Body of pancreas (tissue), 4 donors: ENCODE data around the gene B3GAT1. TPM values are rescaled to one million over a fixed set of nuclear protein-coding genes. Genes with fewer than 3 reads are reported as not detected.

Experiments
- ATAC-seq: fragments of 150-250 bp; one replicate; pipeline ENCODE4 v1.9.1; 2016
- DNase-seq, 4 donors: peaks; one replicate each; pipeline ENCODE4 v3.0.0-alpha.2; 2019
- H3K27ac ChIP-seq, 4 donors: fragments of 200-600 bp; sonication (generic); 1 replicate in 3 of 4; 2 replicates in 1 of 4; pipeline versions ENCODE4 v1.5.1 to v1.6.1; 2016 to 2019; ENCODE audit warnings: mild to moderate bottlenecking in 1 of 4, mixed read lengths in 1 of 4, moderate library complexity in 1 of 4
- H3K27me3 ChIP-seq, 2 donors: fragments of 200-600 bp; sonication (generic); one replicate each; pipeline ENCODE4 v1.6.0; 2016; ENCODE audit warnings: mild to moderate bottlenecking in 1 of 2
- H3K36me3 ChIP-seq, 2 donors: fragments of 200-600 bp; sonication (generic); replicated peaks in 1 of 2; 2 replicates each; pipeline ENCODE4 v1.5.1; 2016; ENCODE audit warnings: low read depth in 2 of 2; ENCODE audit not compliant: insufficient read depth in 1 of 2
- H3K4me1 ChIP-seq: fragments of 200-600 bp; sonication (generic); one replicate; pipeline ENCODE4 v1.6.0; 2016
- H3K4me3 ChIP-seq, 2 donors: fragments of 200-600 bp; sonication (generic); 1 replicate in 1 of 2; 2 replicates in 1 of 2; pipeline ENCODE4 v1.5.1; 2016 to 2019
- H3K9me3 ChIP-seq, 3 donors: fragments of 200-600 bp; sonication (generic); 1 replicate in 2 of 3; 2 replicates in 1 of 3; pipeline ENCODE4 v1.5.1; 2016
- POLR2A ChIP-seq, 3 donors: fragments of 450-650 bp; IDR thresholded peaks; one replicate each; pipeline ENCODE4 v1.6.1; 2016; ENCODE audit warnings: antibody characterized with exemption in 3 of 3, mild to moderate bottlenecking in 2 of 3
- WGBS, 2 donors: methylation state at CpG; one replicate each; pipeline ENCODE4 v1.1.5; 2017; 5-methylcytosine and 5-hydroxymethylcytosine counted together
- intact Hi-C: fragments of 100-400 bp; cut with DNase I; formaldehyde crosslinking; loops from one replicate; pipeline ENCODE4 v1.15.1; 2023
- total RNA-seq, 2 donors: library from RNA; depleted of rRNA; stranded (reverse); fragments of >200 nt; gene quantifications; one replicate each; pipeline ENCODE4 v1.1.0, GENCODE V29; 2016
- TF ChIP-seq, protein P1 (sequence below), 7 experiments: fragments of 450-650 bp in 4 of 7; fragments of 200-600 bp in 3 of 7; sonication (generic) in 3 of 7; IDR thresholded peaks; one replicate each; pipeline ENCODE4 v1.5.1; 2016 to 2019; ENCODE audit warnings: antibody characterized with exemption in 7 of 7

The B3GAT1 gene
- total RNA-seq, 2 donors from 2014 or later, result under 0.01 TPM; not detected in 1

DNA sequence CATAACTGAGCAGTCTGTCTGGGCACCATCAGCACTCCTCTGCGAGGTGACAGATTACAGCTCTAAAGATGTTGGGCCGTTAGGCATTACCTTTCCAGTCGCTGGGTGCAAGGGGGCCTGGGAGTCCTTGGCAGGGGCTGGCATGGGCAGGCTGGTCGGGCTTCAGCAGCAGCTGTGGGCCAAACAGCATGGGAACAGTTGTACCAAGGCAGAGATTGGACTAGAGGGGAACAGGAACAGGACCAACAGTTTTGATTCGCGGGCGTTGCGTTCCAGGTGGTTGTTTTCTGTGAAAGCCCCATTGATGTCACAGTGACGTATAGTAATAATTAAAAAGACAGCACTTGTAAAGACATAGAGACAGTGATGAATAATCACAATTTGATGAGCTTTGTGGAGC is 25.8 kb upstream of the B3GAT1 start:
- Histone ChIP-seq H3K9me3 (no peaks in the 10 kb centered on the region), H3K4me3 (no peak overlapping the region), H3K27ac (no peak overlapping the region), H3K4me1 (no peaks in the 10 kb centered on the region), H3K27me3 (no peaks in the 10 kb centered on the region), H3K36me3 (no peaks in the 10 kb centered on the region)
- no peak for DNase-seq
- WGBS, 2 donors, result 61 to 67% methylated on average over 7 to 9 of the region's 9 CpGs
- TF ChIP-seq, protein P1, sequence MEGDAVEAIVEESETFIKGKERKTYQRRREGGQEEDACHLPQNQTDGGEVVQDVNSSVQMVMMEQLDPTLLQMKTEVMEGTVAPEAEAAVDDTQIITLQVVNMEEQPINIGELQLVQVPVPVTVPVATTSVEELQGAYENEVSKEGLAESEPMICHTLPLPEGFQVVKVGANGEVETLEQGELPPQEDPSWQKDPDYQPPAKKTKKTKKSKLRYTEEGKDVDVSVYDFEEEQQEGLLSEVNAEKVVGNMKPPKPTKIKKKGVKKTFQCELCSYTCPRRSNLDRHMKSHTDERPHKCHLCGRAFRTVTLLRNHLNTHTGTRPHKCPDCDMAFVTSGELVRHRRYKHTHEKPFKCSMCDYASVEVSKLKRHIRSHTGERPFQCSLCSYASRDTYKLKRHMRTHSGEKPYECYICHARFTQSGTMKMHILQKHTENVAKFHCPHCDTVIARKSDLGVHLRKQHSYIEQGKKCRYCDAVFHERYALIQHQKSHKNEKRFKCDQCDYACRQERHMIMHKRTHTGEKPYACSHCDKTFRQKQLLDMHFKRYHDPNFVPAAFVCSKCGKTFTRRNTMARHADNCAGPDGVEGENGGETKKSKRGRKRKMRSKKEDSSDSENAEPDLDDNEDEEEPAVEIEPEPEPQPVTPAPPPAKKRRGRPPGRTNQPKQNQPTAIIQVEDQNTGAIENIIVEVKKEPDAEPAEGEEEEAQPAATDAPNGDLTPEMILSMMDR (IDR thresholded peaks at IDR 0.05), result no peak
- no peak for TF ChIP-seq POLR2A (IDR thresholded peaks at IDR 0.05)
- ATAC-seq, result no peak
- intact Hi-C loops, result no loop called here

DNA sequence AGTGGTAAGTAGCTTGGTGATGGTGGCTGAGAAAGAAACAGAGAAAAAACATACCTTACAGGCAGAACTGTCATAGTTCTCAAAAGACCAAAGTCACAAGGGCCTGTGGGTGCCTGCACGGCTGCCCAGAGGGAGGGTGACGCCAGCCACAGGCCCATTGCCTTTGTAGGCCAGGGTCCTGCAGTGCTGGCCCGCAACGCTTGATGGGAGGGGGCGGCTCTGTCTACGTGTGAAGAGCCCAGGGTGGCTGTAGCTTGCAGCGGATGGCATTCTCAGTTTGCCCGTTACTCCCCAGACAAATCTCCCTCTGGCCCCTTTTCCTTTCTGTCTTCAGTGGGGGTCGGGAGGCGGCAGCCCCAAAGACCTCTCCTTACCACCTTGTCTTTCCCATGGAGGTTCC is 24.7 kb upstream of the B3GAT1 start:
- H3K4me1 ChIP-seq, result no peaks in the 10 kb centered on the region
- no peaks in the 10 kb centered on the region for H3K27me3 ChIP-seq
- no peaks in the 10 kb centered on the region for H3K9me3 ChIP-seq
- 74 to 84% methylated on average over 10 of the region's 10 CpGs for WGBS, 2 donors
- ATAC-seq (no peak), DNase-seq (no peak)
- no peak for TF ChIP-seq POLR2A (IDR thresholded peaks at IDR 0.05)
- TF ChIP-seq, protein P1 (IDR thresholded peaks at IDR 0.05), result no peak
- intact Hi-C loops, result no loop called here
- H3K36me3 ChIP-seq, result no peaks in the 10 kb centered on the region
- no peak overlapping the region for H3K27ac ChIP-seq
- H3K4me3 ChIP-seq, result no peak overlapping the region

DNA sequence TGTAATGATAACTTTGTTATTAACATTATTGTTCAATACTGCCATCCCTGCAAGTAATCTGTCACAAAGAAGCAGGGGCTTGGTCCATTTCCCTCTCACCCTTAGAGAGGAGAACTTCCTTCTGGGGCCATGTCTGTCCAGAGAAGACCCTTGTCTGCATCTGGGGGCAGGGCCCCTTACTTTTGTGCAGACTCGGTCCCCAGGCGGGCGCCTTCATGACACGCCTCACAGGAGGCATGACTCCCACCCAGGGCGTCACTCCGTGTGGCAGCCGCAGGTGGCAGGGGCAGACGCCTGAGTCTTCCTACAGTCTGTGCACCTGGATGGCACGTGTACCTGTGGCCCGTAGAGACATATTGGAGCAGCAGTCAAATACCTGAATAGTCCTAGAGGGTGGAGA is 21.8 kb upstream of the B3GAT1 start:
- Histone ChIP-seq H3K4me3 (no peak overlapping the region), H3K27me3 (no peaks in the 10 kb centered on the region), H3K36me3 (no peaks in the 10 kb centered on the region), H3K4me1 (no peaks in the 10 kb centered on the region), H3K9me3 (no peaks in the 10 kb centered on the region), H3K27ac (no peak overlapping the region)
- intact Hi-C loops, result no loop called here
- WGBS, 2 donors, result 53 to 63% methylated on average over 9 to 10 of the region's 10 CpGs
- DNase-seq (no peak), ATAC-seq (no peak)
- no peak for TF ChIP-seq POLR2A (IDR thresholded peaks at IDR 0.05)
- TF ChIP-seq, protein P1 (IDR thresholded peaks at IDR 0.05), result no peak

DNA sequence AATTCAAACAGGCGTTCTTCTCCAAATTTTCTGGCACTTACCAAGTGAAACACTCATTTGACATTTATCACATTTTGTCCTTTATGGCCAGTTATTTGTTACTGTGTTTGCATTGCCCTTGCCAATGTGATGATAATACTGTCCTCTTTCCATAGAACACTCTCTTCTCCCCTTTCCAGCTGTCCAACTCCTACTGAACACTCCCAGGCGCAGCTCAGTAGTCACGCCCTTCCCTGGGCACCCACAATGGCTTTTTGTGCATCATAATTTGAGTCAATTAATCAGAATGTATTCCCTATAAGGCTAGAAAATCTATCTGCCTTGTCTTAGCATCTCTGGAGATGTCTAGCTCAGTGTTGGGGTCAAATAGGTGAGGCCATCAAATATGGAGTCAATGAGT is 21.2 kb upstream of the B3GAT1 start:
- no peak for ATAC-seq
- DNase-seq, result no peak
- Histone ChIP-seq H3K9me3 (no peaks in the 10 kb centered on the region), H3K36me3 (no peaks in the 10 kb centered on the region), H3K4me1 (no peaks in the 10 kb centered on the region), H3K4me3 (no peak overlapping the region), H3K27ac (no peak overlapping the region), H3K27me3 (no peaks in the 10 kb centered on the region)
- WGBS, 2 donors, result 57 to 58% methylated on average over 3 of the region's 3 CpGs
- intact Hi-C loops, result no loop called here
- TF ChIP-seq, protein P1 (IDR thresholded peaks at IDR 0.05), result no peak
- TF ChIP-seq POLR2A (IDR thresholded peaks at IDR 0.05), result no peak

DNA sequence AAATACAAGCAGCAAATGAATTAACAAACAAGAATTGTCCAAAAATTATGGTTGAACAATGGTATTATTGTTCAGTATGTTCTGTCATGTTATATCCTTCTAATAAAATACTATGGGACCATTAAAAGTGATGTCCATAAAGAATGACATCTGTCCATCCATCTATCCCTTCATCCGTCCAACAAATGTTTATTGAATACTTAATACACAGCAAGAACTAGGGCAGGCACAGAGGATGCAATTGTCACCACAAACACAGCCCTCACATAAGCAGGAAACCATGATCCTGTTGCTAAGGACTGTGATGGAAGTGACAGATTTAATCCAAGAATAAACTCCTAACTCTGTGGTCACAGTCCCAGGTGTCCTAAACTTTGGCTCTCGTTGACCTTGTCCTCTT is 20.7 kb upstream of the B3GAT1 start:
- Histone ChIP-seq H3K9me3 (no peaks in the 10 kb centered on the region), H3K27me3 (no peaks in the 10 kb centered on the region), H3K36me3 (no peaks in the 10 kb centered on the region), H3K4me1 (no peaks in the 10 kb centered on the region), H3K4me3 (no peak overlapping the region), H3K27ac (no peak overlapping the region)
- DNase-seq (no peak), ATAC-seq (no peak)
- 17 to 23% methylated on average over 2 of the region's 2 CpGs for WGBS, 2 donors
- intact Hi-C loops, result no loop called here
- TF ChIP-seq, protein P1 (IDR thresholded peaks at IDR 0.05), result no peak
- no peak for TF ChIP-seq POLR2A (IDR thresholded peaks at IDR 0.05)
